Activated CD8-positive, alpha-beta memory T cell treated with anti-CD3 and anti-CD28 coated beads, Interleukin-2, amount 50 U/mL, for 24 hours (primary cell): Measurements from ENCODE around the gene MARK4.
"Not testable (repeated sequence)": the region's sequence is repeated elsewhere in the genome, so short reads cannot be mapped to it uniquely, and the experiment has no call there.

Source experiments
- DNase-seq: peaks from one replicate; pipeline ENCODE4 v3.0.0-alpha.2; 2020; ENCODE audit errors: extremely low read depth

MARK4 gene

DNA sequence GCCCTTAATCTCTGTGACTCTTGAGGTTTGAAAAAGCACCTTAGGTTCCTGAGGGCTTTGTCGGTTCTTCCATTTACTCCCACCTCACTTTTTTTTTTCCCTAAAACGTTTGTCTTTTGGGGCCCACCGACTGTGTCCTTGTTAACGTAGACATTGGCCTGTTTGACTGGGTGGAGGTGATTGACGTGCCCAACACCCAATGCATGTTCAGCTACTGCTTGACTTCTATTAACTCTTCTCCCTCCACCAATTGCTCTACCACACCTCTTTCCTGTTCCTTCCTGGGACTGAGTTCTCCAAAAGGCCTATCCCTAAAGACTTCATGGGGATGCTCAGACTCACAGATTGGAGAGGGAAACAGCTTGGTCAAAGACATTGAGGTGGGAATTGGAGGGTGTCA, 54.4 kb downstream of the MARK4 start:
- no peak for DNase-seq

DNA sequence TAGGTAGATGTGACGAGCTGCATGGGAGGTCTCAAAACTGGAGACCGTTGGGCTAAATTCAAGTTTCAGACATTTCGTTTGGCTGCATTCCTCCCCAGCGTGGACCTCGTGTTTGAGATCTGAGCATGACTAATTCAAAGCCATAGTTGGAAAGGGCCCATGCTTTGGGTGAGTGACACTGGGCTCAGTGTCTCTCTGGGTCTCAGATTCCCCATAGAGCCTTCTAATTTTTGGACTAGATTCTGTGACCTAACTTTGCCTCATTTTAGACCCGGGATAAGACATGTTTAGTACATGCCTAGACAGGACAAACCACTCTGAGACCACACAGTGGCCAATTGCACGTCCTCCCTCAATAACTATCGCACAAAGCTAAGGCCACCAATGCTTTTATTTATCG, 55.0 kb downstream of the MARK4 start:
- DNase-seq = no peak

DNA sequence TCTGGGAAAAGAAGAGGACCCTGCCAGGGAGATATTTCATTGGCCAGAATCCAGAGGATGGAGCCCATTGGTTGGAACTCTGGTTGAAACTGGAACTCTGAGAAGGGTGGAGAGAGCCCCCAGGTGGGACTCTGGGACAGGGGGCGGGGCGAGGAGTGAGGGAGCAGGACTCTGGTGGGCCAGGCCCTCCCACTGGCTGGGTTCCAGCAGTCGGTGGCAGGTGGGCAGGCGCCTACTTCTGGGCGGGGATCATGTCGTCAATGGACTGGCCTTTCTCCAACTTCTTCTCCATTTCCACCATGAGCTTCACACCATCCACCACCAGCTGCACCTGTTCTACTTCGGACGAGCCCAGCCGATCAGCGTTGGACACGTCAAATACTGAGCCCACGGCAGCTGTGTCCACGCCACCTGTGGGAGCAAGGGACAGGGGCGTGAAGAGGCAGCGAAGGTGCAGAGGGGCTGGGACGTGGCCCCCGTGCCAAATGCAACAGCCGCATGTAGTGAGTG, 55.5 kb downstream of the MARK4 start:
- no peak for DNase-seq

DNA sequence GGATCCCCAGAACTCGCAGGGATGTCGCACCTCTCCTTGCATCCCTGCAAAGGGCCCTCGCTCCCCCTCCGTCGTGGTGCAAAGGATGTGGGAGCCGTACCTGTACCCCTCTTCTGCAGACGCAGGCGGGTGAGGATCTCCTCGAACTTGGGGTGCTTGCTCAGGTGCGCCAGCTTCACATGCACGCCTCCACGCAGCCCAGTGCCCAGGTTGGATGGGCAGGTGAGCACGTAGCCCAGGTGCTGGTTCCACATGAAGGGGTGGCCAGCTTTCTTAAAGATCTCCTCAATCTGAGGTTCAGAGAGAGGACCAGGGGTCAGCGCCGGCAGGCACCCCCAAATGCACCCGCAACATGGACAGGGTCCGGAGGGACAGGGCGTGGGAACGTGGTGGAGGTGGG, 56.3 kb downstream of the MARK4 start:
- no peak for DNase-seq

DNA sequence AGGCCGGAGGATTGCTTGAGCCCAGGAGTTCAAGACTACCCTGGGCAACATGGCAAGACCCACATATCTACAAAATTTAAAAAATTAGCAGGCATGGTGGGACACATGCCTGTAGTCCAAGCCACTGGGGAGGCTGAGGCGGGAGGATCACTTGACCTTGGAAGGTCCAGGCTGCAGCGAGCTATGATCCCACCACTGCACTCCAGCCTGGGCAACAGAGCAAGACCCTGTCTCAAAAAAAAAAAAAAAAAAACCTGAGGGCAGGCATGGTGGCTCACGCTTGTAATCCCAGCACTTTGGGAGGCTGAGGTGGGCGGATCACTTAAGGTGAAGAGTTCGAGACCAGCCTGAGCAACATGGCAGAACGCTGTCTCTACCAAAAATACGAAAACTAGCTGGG, 58.3 kb downstream of the MARK4 start:
- DNase-seq = not testable (repeated sequence)

DNA sequence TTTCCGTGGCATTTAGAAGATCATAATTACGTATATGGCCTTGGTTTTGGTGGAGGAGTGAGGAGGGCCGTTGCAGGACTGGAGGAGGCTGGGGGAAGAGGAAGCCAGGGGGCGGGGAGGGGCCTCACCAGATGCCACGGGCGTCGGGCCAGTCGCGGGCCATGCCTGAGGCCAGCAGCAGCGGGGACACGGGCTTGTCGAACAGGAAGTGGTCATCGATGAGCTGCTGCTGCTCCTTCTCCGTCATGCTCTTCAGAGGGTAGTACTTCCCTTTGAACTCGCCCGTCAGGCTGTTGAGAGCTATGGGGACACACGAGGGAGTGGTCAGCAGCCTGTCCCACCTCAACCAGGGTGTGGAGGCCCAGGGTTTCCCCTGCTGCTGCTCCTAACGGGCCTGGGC, 60.5 kb downstream of the MARK4 start:
- DNase-seq = no peak

DNA sequence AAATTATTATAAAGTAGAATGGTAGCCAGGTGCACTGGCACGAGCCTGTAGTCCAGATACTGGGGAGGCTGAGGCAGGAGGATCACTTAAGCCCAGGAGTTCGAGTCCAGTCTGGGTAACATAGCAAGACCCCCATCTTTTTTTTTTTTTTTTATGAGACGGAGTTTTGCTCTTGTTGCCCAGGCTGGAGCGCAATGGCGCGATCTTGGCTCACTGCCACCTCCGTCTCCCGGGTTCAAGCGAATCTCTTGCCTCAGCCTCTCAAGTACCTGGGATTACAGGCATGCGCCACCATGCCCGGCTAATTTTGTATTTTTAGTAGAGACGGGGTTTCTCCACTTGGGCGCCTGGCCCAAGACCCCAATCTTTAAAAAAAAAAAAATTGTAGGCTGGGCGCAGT, 61.2 kb downstream of the MARK4 start:
- not testable (repeated sequence) for DNase-seq

DNA sequence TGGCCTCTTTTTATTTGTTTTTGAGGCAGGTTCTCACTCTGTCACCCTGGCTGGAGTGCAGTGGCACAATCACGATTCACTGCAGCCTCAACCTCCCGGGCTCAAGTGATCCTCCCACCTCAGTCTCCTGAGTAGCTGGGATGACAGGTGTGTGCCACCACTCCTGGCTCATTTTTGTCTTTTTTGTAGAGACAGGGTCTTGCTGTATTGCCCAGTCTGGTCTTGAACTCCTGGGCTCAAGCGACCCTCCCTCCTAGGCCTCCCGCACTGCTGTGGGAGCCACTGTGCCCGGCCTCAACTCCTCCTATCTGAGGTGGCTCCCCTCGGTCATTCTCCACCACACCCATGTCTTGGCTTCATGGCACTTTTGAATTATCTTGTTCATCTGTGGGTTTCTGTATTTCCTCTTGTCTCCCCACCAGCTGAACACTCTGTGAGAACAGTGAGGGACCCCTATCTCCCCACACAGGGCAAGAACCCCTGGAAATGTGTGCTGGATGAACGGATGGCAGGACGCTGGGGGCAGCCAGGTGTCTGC, 63.7 kb downstream of the MARK4 start:
- DNase-seq = no peak

DNA sequence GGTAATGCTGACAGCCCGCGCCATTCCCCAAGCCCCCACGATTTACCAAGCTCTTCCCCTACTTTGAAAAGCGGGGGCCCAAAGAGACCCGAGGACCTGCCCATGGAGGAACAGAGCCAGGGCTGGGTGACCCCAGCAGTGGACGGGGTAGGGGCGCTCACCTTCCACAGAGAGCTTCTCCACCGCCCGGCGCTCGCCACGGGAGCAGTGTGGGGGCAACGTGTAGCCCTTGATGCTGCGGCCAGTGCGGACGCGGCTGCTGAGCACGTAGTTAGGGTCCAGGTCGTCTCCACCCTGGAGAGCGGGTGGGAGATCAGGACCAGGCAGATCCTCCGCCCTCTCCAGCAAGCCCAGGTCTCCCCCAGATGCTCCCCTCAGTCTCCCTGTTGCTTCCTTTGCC, 64.2 kb downstream of the MARK4 start:
- no peak for DNase-seq

DNA sequence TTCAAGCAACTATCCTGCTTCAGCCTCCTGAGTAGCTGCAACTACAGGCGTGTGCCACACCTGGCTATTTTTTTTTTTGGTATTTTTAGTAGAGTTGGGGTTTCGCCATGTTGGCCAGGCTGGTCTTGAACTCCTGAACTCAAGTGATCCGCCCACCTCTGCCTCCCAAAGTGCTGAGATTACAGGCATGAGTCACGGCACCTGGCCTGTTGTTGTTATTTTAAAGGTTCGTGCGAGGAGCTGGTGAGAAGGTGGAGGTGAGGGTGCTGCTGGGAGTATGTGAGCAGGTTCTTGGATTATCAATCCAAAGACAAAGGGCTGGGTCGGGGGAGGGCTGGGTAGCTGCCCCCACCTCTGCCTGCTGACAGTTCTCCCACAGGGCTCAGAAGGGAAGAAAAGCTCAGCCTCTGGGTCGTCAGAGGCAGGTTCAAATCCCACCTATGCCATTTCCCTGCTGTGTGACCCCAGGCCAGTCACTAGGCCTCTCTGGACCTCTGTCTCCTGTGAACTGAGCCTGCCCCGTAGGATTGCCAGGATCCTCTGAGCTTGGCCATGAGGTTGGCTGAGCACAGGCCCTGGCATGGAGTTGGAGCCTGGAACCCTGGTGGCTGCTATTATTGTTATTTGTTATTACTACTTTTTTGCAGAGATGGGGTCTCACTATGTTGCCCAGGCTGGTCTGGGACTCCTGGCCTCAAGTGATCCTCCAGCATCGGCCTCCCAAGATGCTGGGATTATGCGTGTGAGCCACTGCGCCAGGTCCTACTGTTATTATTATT, 70.1 kb downstream of the MARK4 start:
- DNase-seq = no peak

DNA sequence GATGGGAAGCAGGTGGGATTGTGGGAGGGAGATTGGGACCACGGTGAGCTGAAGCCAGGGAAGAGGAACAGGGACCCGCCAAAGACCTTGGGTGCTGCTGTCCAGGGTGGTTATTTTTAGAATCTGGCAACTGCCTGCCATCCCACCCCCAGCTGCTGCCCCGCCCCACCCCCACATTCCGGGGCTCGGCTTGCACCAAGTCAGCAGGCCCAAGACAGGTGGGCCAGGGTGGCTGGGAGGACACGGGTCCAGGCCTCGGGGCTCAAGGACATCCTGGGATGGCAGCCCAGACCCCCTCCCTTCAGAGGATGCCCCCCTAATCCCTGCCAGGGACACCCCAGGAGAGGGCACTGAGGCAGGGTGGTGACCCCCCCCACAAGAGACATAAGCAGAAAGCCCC, 70.8 kb downstream of the MARK4 start:
- DNase-seq = no peak

DNA sequence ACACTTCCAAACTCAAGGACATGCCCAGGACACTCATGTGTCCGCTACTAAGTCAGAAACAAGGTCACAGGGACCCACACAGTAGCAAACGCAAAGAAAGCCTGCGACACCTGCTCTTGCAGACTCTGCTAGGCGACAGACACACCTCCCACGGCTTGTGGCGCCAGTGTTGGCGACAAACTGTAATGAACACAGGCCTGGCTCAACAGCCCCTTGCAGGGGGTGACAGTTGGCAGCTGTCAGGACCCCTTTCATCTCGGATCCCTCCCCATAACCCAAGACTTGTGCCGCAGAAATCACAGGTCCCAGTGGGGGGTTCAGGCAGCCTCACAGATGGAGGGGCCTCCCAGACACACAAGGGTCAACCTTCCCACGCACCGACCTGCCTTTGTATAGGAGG, 71.2 kb downstream of the MARK4 start:
- no peak for DNase-seq

DNA sequence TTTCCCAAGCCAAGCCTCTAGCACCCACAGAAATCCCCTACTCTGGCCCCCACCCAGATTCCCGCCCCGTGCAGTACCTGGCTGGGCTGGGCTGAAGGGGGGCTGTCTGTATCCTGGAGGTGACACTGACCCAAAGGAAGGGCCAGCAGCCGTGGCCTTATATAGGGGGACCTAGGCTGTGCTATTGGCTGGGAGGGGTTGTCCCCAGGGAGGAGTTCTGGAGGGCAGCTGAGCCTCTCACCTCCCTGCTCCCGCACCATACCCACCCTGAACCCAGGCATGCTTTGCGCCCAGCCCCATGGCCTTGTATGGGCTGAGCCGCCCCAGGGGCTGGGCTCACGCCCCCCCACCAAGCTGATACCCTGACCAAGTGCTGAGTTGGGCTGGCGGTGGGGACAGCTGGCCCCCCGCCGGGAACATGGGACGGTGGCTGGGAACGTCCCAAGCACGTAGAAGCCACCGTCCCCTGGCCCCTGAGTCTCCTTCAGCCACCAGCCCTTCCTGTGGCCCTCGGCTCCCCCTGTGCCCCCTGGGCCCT, 71.7 kb downstream of the MARK4 start, which contains the start of gene CKM:
Gene CKM (minus strand): TSS at position 132 of the 538 bp plus-strand sequence. CDS start 3,162 bp downstream, outside the sequence.
- no peak for DNase-seq

DNA sequence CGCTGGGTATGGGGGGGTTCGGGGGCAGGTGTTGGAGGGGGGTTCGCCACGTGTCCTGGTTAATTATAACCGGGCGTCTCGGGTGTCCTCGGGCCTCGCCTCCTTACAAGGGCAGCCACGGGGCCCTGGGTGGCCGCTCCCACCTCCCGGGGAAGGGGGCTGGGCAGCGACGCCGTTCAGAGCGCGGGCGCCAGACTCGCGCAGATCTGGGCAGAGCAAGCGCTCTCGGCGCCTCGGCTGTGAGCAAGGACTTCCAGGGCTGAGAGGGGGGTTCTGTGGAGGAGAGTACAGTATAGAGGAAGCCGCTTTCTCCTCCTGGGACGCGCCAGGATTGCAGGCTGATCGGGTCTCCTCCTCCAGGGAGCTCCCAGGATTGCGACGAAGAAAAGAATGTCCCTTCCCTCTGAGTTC, 72.6 kb downstream of the MARK4 start:
- no peak for DNase-seq

DNA sequence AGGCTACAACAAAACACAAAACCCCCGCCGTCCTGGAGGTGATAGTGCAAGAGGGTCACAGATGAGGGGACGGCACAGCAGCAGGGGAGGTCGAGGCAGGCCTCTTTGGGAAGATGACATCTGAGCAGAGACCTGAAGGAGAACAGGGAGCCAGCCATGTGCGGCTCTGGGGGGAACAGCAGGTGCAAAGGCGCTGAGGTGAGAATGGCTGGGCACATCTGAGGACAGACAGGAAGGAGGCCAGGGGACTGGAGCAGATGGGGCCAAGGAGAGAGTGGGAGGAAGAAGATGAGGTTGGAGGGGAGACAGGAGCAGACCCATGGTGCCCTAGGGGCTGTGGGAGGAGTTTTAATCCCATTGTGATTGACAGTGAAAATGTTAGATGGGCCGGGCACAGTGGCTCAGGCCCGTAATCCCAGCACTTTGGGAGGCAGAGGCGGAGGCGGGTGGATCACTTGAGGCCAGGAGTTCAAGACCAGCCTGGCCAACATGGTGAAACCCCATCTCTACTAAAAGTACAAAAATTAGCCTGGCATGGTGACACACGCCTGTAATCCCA, 73.4 kb downstream of the MARK4 start:
- no peak for DNase-seq

DNA sequence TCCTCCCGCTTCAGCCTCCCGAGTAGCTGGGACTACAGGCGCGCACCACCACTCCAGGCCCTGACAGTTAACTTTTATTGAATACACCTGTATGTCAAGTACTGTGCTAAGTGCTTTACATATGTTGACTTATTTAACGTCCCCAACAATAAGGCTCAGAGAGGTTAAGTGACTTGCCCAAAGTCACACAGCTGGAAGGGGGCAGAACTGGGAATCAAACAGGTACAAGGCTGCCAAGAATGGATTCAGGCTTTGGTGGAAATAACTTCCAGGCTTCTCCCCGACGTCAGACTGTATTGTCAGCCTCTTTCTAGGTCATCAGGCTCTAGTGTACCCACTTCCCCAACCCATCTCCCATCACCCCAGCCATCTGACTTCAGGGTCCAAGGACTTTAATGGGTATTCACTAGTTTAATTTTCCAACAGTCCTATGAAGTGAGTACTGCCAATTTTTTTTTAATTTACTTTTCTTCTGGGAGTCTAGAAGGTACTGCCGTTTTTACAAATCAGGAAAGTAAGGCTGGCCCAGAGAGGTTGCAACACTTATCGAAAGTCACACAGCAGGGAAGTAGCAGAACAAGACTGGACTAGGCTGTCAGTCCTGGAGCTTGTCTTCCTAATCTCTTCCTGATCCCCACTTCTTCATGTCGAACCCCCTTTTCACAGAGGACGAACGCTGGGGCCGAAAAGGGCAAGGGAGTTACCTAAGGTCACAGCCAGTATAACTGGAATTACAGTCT, 76.5 kb downstream of the MARK4 start:
- DNase-seq = no peak

DNA sequence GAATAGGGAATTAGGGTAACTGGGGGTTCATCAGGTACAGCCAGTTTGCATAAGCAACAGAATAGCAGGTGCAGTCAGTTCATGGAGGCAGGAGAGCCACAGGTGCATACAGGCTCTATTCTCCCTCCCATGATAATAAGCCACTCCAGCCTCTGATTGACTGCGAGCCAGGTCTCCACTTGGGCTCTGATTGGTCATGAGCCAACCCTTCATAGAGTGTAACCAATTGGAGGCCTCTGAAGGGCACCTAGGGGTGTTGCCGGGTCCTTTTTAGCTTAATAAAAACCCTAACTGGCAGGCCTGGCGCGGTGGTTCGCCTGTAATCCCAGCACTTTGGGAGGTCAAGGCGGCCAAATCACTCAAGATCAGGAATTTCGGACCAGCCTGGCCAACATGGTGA, 80.3 kb downstream of the MARK4 start:
- DNase-seq = no peak

DNA sequence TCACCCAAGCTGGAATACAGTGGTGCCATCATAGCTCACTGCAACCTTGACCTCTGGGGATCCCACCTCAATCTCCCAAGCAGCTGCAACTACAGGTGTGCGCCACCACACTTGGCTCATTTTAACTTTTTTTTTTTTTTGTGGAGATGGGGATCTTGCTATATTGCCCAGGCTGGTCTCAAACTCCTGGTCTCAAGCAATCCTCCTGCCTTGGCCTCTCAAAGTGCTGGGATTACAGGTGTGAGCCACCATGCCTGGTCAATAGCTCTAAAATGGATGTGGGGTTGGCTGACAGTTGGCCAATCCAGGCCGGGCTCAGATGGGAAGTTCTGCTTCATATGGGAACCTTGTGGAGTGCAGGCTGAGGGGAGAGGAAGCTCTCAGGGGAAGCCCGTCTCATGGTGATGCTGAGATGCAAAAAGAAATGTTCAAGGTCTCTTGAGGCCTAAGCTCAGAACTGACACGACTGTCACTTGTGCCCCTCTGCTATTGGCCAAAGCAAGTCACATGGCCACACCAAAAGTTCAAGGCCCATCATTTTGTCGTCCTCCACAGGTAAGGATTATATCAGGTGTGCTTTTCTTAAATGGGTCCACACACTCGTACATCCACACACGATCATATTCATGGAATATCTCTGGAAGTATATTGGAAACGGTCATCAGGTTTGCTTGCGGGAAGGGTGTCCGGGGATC, 82.7 kb downstream of the MARK4 start:
- no peak for DNase-seq

DNA sequence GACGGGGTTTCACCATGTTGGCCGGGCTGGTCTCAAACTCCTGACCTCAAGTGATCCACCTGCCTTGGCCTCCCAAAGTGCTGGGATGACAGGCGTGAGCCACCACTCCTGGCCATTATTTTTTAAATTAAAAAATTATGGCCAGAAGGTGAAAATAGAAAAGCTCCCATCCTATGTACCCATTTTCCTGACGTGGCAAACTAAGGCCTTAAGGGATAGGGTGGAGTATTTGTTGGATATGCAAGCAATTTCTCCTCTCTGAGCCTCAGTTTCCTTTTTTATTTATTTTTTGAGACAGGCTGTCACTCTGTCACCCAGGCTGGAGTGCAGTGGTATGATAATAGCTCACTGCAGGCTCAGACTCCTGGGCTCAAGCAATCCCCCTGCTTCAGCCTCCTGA, 83.8 kb downstream of the MARK4 start:
- DNase-seq = not testable (repeated sequence)

DNA sequence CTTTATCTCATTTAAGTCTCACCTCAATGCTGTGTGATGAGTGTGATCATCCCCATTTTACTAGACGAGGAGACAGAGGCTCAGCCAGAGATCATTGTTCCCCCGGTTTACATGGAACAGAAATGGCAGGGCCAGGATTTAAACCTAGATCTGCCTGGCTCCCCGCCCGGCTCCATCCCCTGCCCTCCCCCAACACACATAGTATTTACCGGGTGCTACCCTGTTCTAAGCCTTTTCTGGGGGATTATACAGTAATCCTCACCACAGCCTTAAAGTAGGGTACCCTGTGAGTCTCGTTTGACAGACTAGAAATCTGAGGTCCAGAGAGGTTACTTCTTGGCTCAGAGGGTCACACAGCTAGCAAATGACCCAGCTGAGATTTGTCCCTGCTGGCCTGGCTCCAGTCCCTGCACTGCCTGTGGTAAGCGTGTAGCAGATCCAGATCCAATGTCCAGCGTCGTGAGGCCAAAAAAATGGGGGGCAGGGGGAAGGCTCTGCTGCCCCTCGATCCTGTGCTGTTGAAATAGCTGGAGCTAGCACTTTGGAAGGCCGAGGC, 85.7 kb downstream of the MARK4 start:
- DNase-seq = no peak

DNA sequence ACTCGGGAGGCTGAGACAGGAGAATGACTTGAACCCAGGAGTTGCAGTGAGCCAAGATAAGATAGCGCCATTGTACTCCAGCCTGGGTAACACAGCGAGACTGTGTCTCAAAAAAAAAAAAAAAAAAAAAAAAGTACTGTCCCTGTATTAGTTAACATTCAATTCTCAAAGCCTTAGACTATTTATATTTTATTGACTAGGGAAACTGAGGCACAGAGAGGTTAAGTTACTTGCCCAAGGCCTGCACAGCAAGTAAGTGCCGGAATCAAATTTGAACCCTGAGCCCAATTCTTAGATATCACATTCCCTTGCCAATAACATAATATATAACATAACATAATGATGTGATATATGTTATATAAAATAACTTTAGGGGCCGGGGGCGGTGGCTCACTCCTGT, 88.6 kb downstream of the MARK4 start:
- DNase-seq = no peak
